HepG2 (cell line): ENCODE results near the gene PSMD1. TPM values are rescaled to one million over a fixed set of nuclear protein-coding genes. Genes with fewer than 3 reads are reported as not detected.

Experiments
- CREB1 ChIP-seq, 2 experiments: fragments of 450-650 bp in 1 of 2; IDR thresholded peaks; 2 replicates each; pipeline ENCODE4 v1.6.1; 2016 to 2017; ENCODE audit warnings: control low read depth in 1 of 2, mild to moderate bottlenecking in 1 of 2, missing compliant biosample characterization in 1 of 2, missing genetic modification characterization in 1 of 2
- EEA1 ChIP-seq: sonication (generic); formaldehyde crosslinking; IDR thresholded peaks from 2 replicates; pipeline ENCODE4 v1.5.1; 2020; ENCODE audit warnings: mild to moderate bottlenecking, missing genetic modification reagents, borderline replicate concordance
- GATAD1 ChIP-seq: IDR thresholded peaks from 2 replicates; pipeline ENCODE4 v1.6.1; 2016; ENCODE audit warnings: missing genetic modification reagents, missing compliant biosample characterization
- MEIS2 ChIP-seq: sonication (generic); formaldehyde crosslinking; IDR thresholded peaks from 2 replicates; pipeline ENCODE4 v1.9.0; 2021; ENCODE audit warnings: mild to moderate bottlenecking, missing genetic modification reagents
- NCOA2 ChIP-seq: sonication (generic); formaldehyde crosslinking; IDR thresholded peaks from 2 replicates; pipeline ENCODE4 v1.8.0; 2022; ENCODE audit warnings: inconsistent platforms
- REL ChIP-seq: sonication (generic); formaldehyde crosslinking; conservative IDR thresholded peaks from 2 replicates; pipeline ENCODE4 v1.8.0; 2022; ENCODE audit warnings: mild to moderate bottlenecking, missing genetic modification reagents, moderate library complexity
- SRSF4 ChIP-seq: fragments of 200-400 bp; formaldehyde crosslinking; IDR thresholded peaks from one replicate; pipeline ENCODE4 v1.6.1; 2018; ENCODE audit warnings: mild to moderate bottlenecking, low read depth, low read length, moderate library complexity; ENCODE audit not compliant: poor library complexity, severe bottlenecking
- TCF12 ChIP-seq, 2 experiments: fragments of 450-650 bp in 1 of 2; sonication (generic) in 1 of 2; formaldehyde crosslinking in 1 of 2; IDR thresholded peaks; 2 replicates each; pipeline versions ENCODE4 v1.6.1 to v1.8.0; 2017 to 2022; ENCODE audit warnings: antibody characterized with exemption in 1 of 2, mild to moderate bottlenecking in 1 of 2, missing genetic modification reagents in 1 of 2, moderate library complexity in 1 of 2
- ZKSCAN1 ChIP-seq: fragments of 150-350 bp; IDR thresholded peaks from 2 replicates; pipeline ENCODE4 v1.6.1; 2014; ENCODE audit warnings: low read length
- ZNF260 ChIP-seq: sonication (generic); formaldehyde crosslinking; IDR thresholded peaks from 2 replicates; pipeline ENCODE4 v1.4.0; 2020; ENCODE audit warnings: missing genetic modification reagents, low read depth, mild to moderate bottlenecking, borderline replicate concordance
- ZNF616 ChIP-seq: sonication (generic); formaldehyde crosslinking; IDR thresholded peaks from 2 replicates; pipeline ENCODE4 v1.5.0; 2020; ENCODE audit warnings: low read depth, mild to moderate bottlenecking, missing genetic modification reagents
- ZNF709 ChIP-seq: sonication (generic); formaldehyde crosslinking; IDR thresholded peaks from 2 replicates; pipeline ENCODE4 v1.5.0; 2020; ENCODE audit warnings: mild to moderate bottlenecking, missing genetic modification reagents
- ZNF841 ChIP-seq: sonication (generic); formaldehyde crosslinking; IDR thresholded peaks from 2 replicates; pipeline ENCODE4 v1.8.1; 2023; ENCODE audit warnings: missing genetic modification reagents, borderline replicate concordance
- ZSCAN31 ChIP-seq: sonication (generic); formaldehyde crosslinking; IDR thresholded peaks from 2 replicates; pipeline ENCODE4 v1.5.0; 2020; ENCODE audit warnings: low read depth, mild to moderate bottlenecking, missing genetic modification reagents
- polyA plus RNA-seq, 8 experiments: library from polyadenylated mRNA; depleted of rRNA in 3 of 8; stranded (reverse) in 7 of 8; unstranded in 1 of 8; fragments of >200 nt; fragmentation: Illumina TruSeq in 4 of 8; extraction: Trizol in 4 of 8; gene quantifications; 2 replicates each; pipeline versions ENCODE4 v1.2.1 to v1.2.3, GENCODE V29; 2011 to 2016; ENCODE audit warnings: low read depth in 4 of 8, missing spikeins in 1 of 8, mixed read lengths in 1 of 8; ENCODE audit not compliant: insufficient read depth in 1 of 8
- total RNA-seq, 5 experiments: library from RNA; depleted of rRNA; stranded (reverse); fragments of >200 nt; fragmentation: Illumina TruSeq; extraction: Trizol; gene quantifications; 2 replicates each; pipeline ENCODE4 v1.2.3, GENCODE V29; 2016; ENCODE audit warnings: low read depth in 1 of 5
- TF ChIP-seq, protein P1 (sequence below): sonication (generic); formaldehyde crosslinking; IDR thresholded peaks from 2 replicates; pipeline ENCODE4 v1.5.1; 2020; ENCODE audit warnings: missing genetic modification reagents, mild to moderate bottlenecking, borderline replicate concordance
- TF ChIP-seq, protein P2 (sequence below), 2 experiments: fragments of 450-650 bp in 1 of 2; sonication (generic) in 1 of 2; formaldehyde crosslinking in 1 of 2; IDR thresholded peaks; 2 replicates each; pipeline versions ENCODE4 v1.6.1 to v1.8.0; 2016 to 2022; ENCODE audit warnings: antibody characterized with exemption in 1 of 2, mild to moderate bottlenecking in 1 of 2, missing genetic modification reagents in 1 of 2

Gene PSMD1
- total and polyA plus RNA-seq, 2 of the 13 experiments (the other 11 are each of a cell fraction or from before 2014, with no cell fraction given): 136 to 191 TPM

DNA sequence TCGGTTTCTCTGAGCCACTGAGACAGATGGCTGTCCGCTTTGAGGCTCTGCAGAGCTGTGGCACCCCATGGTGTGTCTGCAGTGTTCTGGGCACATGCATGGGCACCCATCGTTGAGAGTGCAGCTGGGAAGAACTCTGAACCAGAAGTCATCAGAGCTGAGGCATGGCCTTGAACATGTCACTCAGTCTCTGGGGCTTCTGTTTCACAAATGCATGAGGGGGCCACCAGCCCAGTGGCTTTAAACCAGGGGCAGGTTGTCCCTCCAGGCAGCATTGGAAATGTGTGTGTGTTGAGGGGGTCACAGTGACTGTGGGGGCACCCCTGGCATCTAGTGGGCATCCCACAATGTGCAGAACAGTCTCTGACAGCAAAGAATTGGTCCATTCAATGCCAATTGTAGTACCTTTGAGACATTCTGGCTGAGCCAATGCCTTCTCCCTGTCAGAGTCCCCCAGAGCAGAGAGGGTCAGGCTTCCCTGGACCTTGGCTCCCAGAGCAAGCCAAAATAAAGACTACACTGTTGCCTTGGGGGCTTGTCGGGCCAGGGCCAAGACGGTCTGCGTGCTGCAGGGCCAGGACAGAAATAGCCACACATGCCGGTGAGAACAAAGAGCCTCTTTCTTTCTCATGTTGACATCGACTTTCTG, 9.3 kb upstream of the PSMD1 start (continued):
- TF ChIP-seq SRSF4 (no peak), NCOA2 (CRISPR knock-in tag) (peak; percentile 75), REL (no peak), ZNF709 (no peak), ZNF841 (CRISPR knock-in tag) (no peak), ZKSCAN1 (no peak), ZNF260 (CRISPR knock-in tag) (no peak), ZSCAN31 (CRISPR knock-in tag) (0 out of 2 replicates have a peak, but pooled peaks have one; percentile 57), MEIS2 (CRISPR knock-in tag) (peak; percentile 89), EEA1 (peak; percentile 7; the same call in 1 of the 2 replicates), CREB1 (IDR thresholded peaks at IDR 0.05) (no peak), CREB1 (CRISPR knock-in tag; IDR thresholded peaks at IDR 0.05) (no peak), ZNF616 (CRISPR knock-in tag) (no peak), TCF12 (IDR thresholded peaks at IDR 0.05) (no peak), TCF12 (CRISPR knock-in tag; IDR thresholded peaks at IDR 0.05) (no peak), GATAD1 (CRISPR knock-in tag) (0 out of 2 replicates have a peak, but pooled peaks have one; percentile 8)
- TF ChIP-seq, protein P1, sequence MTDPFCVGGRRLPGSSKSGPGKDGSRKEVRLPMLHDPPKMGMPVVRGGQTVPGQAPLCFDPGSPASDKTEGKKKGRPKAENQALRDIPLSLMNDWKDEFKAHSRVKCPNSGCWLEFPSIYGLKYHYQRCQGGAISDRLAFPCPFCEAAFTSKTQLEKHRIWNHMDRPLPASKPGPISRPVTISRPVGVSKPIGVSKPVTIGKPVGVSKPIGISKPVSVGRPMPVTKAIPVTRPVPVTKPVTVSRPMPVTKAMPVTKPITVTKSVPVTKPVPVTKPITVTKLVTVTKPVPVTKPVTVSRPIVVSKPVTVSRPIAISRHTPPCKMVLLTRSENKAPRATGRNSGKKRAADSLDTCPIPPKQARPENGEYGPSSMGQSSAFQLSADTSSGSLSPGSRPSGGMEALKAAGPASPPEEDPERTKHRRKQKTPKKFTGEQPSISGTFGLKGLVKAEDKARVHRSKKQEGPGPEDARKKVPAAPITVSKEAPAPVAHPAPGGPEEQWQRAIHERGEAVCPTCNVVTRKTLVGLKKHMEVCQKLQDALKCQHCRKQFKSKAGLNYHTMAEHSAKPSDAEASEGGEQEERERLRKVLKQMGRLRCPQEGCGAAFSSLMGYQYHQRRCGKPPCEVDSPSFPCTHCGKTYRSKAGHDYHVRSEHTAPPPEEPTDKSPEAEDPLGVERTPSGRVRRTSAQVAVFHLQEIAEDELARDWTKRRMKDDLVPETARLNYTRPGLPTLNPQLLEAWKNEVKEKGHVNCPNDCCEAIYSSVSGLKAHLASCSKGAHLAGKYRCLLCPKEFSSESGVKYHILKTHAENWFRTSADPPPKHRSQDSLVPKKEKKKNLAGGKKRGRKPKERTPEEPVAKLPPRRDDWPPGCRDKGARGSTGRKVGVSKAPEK (CRISPR knock-in tag): no peak
- TF ChIP-seq, protein P2, sequence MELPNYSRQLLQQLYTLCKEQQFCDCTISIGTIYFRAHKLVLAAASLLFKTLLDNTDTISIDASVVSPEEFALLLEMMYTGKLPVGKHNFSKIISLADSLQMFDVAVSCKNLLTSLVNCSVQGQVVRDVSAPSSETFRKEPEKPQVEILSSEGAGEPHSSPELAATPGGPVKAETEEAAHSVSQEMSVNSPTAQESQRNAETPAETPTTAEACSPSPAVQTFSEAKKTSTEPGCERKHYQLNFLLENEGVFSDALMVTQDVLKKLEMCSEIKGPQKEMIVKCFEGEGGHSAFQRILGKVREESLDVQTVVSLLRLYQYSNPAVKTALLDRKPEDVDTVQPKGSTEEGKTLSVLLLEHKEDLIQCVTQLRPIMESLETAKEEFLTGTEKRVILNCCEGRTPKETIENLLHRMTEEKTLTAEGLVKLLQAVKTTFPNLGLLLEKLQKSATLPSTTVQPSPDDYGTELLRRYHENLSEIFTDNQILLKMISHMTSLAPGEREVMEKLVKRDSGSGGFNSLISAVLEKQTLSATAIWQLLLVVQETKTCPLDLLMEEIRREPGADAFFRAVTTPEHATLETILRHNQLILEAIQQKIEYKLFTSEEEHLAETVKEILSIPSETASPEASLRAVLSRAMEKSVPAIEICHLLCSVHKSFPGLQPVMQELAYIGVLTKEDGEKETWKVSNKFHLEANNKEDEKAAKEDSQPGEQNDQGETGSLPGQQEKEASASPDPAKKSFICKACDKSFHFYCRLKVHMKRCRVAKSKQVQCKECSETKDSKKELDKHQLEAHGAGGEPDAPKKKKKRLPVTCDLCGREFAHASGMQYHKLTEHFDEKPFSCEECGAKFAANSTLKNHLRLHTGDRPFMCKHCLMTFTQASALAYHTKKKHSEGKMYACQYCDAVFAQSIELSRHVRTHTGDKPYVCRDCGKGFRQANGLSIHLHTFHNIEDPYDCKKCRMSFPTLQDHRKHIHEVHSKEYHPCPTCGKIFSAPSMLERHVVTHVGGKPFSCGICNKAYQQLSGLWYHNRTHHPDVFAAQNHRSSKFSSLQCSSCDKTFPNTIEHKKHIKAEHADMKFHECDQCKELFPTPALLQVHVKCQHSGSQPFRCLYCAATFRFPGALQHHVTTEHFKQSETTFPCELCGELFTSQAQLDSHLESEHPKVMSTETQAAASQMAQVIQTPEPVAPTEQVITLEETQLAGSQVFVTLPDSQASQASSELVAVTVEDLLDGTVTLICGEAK (IDR thresholded peaks at IDR 0.05): no peak
- TF ChIP-seq, protein P2 (CRISPR knock-in tag; IDR thresholded peaks at IDR 0.05): no peak
